Mesodermal cell (in vitro differentiated cells): ENCODE data around the gene CMBL.

ENCODE experiments used
- H3K27ac ChIP-seq: 2 replicates; pipeline ENCODE4 v1.7.0; 2013; ENCODE audit warnings: mild to moderate bottlenecking, low read depth, low read length, moderate library complexity; ENCODE audit not compliant: severe bottlenecking
- H3K36me3 ChIP-seq: 2 replicates; pipeline ENCODE4 v1.7.1; 2013; ENCODE audit warnings: mild to moderate bottlenecking, low read length, moderate library complexity; ENCODE audit not compliant: control insufficient read depth, insufficient read depth
- H3K4me1 ChIP-seq: one replicate; pipeline ENCODE4 v1.7.1; 2013; ENCODE audit warnings: mild to moderate bottlenecking, low read length; ENCODE audit not compliant: insufficient read depth, control insufficient read depth, poor library complexity, severe bottlenecking
- H3K4me3 ChIP-seq: 2 replicates; pipeline ENCODE4 v1.7.0; 2013; ENCODE audit warnings: low read length, control low read depth, mild to moderate bottlenecking; ENCODE audit not compliant: insufficient read depth, poor library complexity, severe bottlenecking; ENCODE audit errors: extremely low read depth
- H3K9me3 ChIP-seq: 2 replicates; pipeline ENCODE4 v1.7.1; 2013; ENCODE audit warnings: mild to moderate bottlenecking, low read length, moderate library complexity; ENCODE audit not compliant: control insufficient read depth
- WGBS, 2 experiments: methylation state at CpG; one replicate each; pipeline ENCODE4 v1.1.5; 2013; ENCODE audit warnings: missing lambda C conversion rate in 2 of 2; ENCODE audit not compliant: insufficient coverage in 2 of 2; 5-methylcytosine and 5-hydroxymethylcytosine counted together

Gene CMBL

GRCh38 chr5:10232386-10232785 is 75.3 kb downstream of the CMBL start:
- Histone ChIP-seq H3K9me3 (no peaks in the 10 kb centered on the region), H3K36me3 (peaks cover 15% of the 10 kb centered on the region), H3K4me3 (no peak overlapping the region), H3K27ac (no peak overlapping the region), H3K4me1 (no peaks in the 10 kb centered on the region)
- WGBS, 2 experiments: 93 to 100% methylated on average over 7 to 9 of the region's 9 CpGs

GRCh38 chr5:10229306-10230048 is 78.2 kb downstream of the CMBL start:
- WGBS, 2 experiments: 91 to 94% methylated on average over 9 to 10 of the region's 11 CpGs
- no peaks in the 10 kb centered on the region for H3K4me1 ChIP-seq
- H3K36me3 ChIP-seq: peaks cover 1% of the 10 kb centered on the region
- H3K4me3 ChIP-seq: no peak overlapping the region
- H3K27ac ChIP-seq: no peak overlapping the region
- H3K9me3 ChIP-seq: no peaks in the 10 kb centered on the region

GRCh38 chr5:10228288-10228687 is 79.4 kb downstream of the CMBL start:
- no peaks in the 10 kb centered on the region for H3K4me1 ChIP-seq
- H3K9me3 ChIP-seq: no peaks in the 10 kb centered on the region
- no peak overlapping the region for H3K27ac ChIP-seq
- WGBS, 2 experiments: no CpG with 5 or more reads among the region's 1 CpG
- no peaks in the 10 kb centered on the region for H3K36me3 ChIP-seq
- H3K4me3 ChIP-seq: no peak overlapping the region
